Eye (tissue), 1 donor: ENCODE data around the gene ESYT2.
A peak's percentile ranks its signal among the peaks of the same experiment; 100 is the strongest.
"Not testable (repeated sequence)": the region's sequence is repeated elsewhere in the genome, so short reads cannot be mapped to it uniquely, and the experiment has no call there.

Source experiments
- DNase-seq: peaks from one replicate; pipeline ENCODE4 v3.0.0-alpha.2; 2015

The ESYT2 gene

DNA sequence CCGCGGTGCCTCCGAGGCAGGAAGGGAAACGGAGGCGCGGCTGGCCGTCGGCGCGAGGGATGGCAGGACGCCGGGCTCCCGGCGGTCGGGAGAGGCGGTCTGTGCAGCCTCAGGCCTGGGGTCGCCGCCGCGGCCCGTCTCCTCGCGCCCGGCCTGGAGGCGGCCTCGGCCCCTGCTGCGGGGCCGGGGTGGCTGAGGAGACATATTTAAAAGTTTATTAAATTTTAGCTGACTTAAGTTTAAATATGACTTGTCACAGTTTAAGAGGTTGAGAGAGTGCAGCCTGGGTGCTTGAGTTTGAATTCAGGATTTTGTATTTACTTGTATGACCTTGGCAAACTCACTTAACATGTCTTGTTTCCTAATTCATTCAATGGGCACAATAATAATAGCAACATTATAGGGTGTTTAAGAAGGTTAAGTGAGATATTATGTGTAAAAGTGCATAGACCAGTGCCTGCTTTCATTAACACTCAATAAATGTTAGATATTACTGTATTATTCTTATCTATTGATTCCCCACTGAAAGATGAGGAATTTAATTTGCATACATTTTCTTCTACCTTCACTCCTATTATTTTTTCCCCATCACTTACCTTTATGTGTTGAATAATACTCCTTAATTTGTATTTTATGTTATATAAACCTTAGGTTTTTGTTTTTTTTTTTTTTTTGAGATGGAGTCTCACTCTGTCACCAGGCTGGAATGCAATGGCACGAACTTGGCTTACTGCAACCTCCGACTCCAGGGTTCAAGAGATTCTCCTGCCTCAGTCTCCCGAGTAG lies 27.8 kb upstream of the ESYT2 start:
- DNase-seq, result peak; percentile 38

DNA sequence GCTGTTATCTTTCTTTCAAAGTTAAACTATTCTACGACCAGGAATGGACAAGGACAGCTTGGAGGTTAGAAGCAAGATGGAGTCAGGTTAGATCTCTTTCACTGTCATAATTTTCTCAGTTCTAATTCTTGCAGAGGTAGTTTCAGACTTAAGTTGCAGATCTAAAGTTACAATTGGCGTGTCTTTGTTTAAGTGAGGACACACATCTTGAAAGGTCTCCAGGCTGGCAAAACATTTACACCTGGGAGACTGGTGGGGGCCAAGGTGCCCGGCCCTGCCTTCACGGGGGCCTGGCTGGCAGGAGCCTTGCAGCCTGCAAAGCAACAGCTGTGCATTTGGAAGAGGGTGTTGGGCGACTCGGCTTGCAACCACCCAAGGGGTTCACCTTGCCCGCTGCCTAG lies 25.4 kb upstream of the ESYT2 start:
- no peak for DNase-seq

DNA sequence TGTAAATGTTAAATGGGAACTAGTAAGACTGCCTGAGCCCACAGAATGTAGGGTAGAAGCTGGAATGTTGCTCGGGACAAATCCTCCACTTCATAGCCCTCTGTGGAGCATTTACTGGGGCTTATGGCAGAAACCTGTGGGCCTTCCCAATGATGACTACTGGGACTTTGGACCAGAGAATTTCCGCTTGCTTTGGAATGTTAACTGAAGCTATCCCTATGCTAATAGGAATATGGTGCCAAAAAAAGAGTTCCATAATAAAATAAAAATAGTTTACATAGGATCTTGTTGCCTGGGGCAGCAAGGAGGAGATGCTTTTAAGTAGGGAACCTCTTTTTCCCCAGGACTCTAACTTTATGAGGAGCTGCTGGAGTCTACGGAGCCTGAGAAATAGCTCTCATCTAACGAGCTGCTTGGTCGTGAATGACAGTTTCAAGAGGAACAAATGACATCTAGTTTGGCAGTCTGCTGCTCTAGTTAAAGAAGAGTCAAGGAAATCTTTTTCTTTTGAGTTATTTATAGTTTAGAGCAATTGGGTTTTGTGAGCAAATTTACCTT lies 21.3 kb upstream of the ESYT2 start:
- DNase-seq, result no peak

DNA sequence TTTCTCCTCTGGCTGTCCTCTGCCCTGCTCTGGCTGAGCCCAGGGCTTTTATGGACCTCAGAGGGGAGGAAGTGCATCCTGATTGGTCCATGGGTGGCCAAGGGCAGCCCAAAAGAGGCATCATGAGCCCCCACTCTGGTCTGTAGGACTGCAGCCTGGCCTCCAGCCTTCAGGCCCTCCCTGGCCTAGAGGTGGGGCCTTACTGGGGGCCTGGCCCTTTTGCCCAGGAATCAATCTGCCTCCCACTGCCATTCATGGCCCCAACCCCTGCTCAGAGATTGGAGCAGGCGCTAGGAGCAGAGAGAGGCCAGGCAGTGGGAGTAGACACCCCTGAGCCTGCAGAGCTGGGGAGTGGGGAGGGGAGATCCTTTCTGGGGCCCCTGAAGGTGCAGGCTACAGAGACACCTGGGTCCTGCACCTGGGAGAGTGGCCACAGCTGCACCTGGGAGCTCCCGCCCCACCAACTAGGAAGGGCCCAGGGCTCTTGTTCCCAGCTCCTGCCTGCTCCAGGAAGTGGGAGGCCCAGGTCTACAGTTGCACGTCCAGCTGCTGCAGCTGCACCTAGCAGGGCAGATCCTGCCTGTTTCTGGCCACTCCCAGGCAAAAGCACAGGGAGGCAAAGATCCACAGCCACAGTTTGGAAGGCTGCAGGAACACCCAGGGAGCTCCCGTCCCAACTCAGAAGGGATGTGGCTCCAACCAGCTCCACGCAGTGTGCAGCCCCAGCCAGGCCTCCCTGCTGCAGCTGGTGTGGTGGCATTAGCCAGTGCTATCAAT lies 20.6 kb upstream of the ESYT2 start:
- no peak for DNase-seq

DNA sequence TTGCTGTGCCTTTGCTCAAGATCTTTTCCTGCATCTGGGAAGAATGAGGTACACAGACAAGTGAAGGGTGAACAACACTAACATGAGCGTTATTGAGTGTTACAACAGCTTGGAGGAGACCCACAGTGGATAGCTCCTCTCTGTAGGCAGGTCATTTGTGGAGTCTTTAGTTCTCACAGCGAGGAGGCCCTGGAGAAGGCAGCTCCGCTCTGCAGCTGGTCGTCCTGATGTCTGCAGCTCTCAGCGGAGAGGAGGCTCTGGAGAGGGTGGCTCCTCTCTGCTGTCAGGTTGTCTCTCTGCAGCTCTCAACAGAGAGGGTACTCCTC lies 20.1 kb upstream of the ESYT2 start:
- DNase-seq, result no peak

DNA sequence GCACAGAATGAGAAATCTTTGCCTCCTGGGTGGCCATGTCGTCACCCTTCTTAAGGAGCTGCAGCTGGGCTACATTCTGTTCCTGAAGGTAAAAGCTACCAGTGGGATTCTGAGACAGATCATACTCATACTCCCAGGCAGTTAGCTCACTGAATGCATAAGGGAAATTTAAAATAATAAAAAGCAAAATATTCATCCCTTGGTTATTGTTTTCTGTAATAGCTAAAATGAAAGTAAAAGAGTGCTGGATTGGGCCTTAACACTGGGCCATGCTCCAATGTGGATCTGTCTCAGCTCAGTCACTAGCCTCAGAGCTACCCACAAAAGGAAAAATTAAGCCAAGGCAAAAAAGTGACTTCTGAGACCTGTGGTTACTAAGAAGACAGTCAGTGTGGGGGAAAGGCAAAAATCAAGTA lies 18.1 kb upstream of the ESYT2 start:
- DNase-seq, result no peak

DNA sequence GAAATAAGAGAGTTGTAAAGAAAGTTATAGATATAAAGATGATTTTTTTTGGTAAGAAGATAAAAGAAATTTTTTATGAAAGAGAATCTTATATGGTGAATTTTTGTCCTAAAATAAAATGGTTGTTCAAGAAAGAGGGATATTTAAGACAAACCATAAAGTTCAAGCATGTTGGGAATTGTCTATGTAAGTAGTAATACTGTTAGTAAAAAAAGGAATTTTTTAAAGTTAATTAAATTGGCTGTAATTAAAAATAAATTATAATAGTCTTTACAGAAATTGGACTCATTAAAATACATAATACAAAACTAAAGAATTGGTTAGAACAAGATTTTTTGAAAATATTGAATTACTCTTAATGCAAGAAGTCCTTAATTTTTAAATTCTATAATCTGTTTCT lies 17.0 kb upstream of the ESYT2 start:
- no peak for DNase-seq

DNA sequence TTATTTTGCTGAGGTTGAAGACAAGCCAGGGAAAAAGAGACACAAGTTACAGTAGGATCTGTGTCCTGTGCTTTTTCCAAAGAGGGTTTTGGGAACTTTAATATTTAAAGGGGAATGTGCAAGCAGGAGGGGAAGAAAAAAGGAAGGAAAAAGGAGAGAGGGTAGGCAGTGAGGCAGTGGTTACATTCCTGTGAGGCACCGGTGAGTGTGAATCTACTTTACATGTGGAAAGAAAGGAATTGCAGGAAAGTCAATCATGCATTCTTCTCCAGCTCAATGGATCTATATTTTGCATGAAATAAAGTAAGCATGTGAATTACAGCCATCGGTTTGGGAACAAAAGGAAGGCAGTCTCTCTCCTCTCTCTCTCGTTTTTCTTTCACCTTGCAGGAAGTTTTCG lies 14.5 kb upstream of the ESYT2 start:
- DNase-seq, result no peak

DNA sequence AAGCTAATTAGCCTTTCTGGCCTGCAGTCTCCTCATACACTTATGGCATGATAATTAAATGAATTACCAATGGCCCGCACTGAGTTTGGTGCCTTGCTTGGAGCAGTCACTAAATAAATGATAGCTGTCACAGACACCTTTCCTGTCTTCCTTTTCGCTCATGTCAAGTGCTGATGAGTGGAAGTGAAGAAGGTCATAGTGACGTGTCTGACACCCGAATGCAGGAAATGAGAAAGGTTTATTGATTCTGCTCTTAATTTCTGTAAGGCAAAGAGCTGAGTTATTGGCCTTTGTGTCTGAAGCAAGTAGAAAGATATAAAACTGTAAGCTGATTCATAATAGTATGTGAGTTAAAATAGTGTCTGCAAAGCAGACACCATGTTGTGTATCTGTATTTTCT lies 13.2 kb upstream of the ESYT2 start:
- no peak for DNase-seq

DNA sequence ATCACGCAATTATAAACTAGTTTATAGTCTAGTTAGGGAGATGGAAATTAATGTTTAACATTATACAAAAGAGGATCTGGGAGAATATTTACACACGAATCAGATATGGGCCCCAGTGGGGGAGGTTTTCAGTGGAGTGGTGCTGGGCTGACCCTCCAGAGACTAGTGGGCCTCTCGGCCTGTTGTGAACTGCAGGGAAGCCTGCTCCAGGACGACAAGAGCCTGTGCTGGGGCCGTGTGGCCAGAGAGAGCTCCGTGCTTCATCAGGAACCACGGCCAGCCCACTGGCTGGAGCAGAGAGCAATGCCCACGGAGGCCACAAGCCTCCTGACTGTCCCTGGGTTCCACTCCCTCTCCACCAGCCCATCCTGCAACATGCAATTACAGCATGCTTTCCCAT lies 11.3 kb upstream of the ESYT2 start:
- no peak for DNase-seq

DNA sequence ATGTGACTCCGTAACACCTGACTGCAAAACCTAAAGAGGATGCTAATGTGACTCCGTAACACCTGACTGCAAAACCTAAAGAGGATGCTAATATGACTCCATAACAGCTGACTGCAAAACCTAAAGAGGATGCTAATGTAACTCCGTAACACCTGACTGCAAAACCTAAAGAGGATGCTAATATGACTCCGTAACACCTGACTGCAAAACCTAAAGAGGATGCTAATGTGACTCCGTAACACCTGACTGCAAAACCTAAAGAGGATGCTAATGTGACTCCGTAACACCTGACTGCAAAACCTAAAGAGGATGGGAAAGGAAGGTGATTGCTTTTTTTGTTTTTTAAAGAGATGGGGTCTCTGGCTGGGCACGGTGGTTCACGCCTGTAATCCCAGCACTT lies 9.9 kb upstream of the ESYT2 start:
- not testable (repeated sequence) for DNase-seq

DNA sequence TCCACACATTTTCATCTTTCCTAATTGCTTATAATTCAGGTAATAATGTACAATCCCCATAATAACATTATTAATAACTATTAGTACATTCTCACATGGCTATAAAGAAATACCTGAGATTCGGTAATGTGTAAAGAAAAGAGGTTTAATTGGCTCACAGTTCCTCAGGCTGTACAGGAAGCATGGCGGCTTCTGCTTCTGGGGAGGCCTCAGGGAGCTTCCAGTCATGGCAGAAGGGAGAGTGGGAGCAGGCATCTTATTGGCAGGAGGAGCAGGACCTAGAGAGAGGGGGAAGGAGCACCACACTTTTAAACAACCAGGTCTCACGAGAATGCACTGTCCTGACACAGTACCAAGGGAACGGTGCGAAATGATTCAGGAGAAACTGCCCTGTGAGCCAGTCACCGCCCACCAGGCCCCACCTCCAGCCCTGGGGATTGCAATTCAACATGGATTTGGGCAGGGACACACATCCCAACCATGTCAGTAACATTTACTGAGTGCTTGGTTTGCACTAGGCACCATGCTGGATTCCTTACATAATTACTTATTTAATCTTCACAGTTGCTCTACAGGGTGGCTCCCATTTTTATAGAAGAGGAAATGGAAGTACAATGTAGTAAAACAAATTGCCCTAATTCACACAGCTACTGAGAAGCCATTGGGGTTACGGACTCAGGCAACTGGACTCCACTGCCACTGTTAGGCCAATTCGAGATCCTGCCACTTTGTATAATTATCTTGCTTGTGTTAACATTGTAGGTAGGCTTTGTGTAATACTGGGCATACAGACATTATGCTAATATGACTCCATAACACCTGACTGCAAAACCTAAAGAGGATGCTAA lies 8.7 kb upstream of the ESYT2 start:
- DNase-seq, result no peak

DNA sequence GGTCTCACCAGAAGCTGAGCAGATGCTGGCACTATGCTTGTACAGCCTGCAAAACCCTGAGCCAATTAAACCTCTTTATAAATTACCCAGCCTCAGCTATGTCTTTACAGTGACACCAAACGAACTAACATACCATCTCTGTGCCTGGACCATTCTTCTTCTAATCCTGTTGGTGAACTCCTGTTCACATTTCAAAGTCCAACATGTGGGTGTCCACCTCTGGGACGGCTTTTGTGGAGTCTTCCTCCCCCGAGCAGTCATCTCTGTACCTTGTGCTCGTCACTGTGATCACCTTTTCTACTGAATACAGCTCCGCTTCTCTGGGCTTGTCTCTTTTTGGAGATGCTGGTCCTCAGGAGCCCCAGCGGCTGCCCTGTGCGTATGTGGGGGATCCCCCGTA lies 7.4 kb upstream of the ESYT2 start:
- DNase-seq, result no peak

DNA sequence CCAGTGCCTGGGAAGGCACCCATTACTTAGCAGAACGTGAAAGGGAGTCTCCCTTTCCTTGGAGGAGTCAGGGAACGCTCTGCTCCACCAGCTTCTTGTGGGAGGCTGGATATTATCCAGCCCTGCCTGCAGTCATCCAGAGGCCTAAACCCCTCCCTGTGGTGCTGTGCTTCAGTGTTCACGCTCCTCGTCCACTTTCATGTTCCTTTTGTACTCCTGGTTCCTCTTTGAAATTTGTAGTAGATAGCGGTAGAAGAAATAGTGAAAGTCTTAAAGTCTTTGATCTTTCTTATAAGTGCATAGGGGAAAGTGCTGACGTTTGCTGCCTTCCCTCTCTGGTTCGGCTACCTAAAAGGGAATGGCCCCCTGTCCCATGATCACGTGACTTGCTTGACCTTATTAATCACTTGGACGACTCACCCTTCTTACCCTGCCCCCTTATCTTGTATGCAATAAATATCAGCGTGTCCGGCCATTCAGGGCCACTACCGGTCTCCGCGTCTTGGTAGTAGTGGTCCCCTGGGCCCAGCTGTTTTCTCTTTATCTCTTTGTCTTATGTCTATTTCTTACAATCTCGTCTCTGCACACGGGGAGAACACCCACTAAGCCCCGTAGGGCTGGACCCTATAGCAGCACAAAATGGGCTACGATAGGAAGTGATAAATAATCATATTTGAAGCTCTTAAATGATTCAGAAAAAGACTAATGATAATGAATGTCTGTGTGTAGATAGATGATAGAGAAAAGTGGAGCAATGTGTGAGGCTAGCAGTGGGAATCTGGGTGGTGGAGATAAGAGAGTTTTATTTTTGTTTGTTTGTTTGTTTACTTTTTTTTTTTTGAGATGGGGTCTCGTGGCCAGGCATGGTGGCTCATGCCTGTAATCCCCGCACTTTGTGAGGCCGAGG lies 5.8 kb upstream of the ESYT2 start:
- no peak for DNase-seq

DNA sequence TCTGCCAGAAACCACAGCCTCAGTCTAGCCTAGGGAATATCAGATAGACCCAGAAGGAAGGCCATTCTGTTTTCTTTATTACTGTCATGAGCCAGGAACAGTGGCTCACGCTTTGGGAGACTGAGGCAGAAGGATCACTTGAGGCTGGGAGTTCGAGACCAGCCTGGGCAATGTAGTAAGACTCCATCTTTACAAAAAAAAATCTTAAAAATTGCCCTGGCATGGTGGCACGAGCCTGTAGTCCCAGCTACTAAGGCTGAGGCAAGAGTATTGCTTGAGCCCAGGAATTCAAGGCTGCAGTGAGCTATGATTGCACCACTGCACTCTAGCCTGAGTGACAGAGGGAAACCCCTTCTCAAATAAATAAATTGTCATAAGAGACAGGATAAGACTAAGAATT lies 3.7 kb upstream of the ESYT2 start:
- DNase-seq, result no peak

DNA sequence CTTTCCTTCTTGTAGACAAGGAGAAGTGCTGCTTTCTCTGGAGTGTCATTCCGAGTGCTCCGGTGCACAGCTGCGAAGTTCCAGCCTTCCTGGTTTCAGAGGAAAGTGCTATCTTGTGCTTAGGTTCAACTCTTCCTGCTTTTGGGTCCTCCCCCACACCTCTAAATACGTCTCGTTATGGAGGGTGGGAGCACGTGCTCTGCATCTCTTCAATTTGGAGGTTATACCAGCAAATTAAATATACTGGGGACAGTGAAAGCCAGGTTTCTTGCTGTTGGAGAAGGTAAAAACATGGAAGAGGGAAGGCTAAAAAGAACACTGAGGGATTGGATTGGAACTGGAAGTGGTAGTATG lies 2.4 kb upstream of the ESYT2 start:
- no peak for DNase-seq

DNA sequence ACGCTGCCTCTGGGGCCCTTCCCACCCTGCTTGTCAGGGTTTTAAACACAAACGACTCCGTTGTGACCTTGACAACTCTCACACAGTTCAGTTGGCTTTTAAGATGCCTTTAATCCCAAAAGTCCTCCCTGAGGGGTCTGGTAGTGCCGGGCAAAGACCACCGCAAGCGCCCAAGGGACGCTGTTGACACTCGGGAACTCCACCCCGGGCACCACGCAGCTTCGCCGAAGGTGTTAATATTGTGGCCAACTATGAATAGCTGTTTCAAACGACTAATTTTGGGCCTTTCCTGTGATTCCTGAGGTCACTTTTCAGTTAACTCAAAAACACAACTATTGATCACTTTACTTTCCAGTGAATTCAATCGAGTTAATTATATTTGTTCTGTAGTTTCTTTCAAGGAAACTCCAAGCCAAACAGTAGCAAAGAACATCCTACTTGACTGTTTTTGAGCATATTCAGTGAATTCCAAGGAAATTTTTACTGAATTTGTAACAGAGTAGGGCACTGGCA lies 958 bp upstream of the ESYT2 start:
- no peak for DNase-seq

DNA sequence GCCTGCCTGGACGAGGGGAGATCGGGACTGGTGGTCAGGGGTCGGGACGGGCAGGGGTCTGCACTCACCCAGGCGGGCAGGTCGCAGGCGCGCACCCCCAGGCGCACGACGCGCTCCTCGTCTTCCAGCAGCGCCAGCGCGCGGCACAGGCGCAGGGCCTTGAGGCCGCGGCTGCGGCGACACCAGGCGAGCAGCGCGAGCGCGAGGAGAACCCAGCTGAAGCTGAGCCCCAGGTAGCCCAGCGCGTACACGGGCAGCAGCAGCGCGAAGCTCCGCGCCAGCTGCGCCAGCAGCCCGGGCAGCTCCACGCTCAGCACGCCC lies 328 bp downstream of the ESYT2 start:
- peak; percentile 86 for DNase-seq

DNA sequence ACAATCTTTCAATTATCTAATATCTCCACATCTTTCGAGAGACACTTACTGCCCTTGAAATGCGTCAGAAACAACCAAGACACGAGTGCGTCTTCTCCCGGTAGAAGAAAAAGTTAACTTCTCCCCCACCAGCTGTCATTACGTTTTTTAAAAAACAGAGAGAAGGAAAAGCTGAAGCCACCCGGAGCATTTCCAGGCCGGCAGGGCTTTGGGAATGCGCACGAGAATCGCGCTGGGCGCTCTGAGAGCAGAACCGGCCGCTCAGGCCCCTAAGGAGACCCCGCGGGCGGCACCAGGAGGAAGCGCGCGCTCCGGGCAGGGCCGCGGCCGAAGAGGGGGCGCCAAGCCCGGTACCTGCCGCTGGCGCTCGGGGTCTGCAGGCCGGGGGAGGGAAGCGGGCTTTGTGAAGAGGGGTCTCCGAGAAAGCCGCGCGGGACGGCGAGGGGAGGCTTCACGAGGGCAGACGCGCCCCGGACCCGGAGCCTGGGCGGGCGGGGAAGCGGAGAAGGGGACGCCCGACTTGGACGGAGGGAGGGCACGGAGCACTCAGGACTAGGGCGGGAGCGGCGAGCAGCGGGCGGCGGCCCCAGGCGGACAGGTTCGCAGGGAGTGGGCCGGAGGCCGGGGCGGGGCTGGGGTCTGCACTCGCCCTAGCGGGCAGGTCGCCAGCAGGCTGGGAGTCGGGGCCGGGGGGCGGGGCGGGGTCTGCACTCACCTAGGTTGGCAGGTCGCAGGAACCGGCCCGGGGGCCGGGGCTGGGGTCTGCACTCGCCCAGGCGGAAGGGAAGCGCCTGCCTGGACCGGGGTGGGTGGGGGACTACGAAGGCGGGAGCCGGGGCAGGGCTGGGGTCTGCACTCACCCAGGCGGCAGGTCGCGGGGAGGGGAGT lies 932 bp downstream of the ESYT2 start:
- peak; percentile 75 for DNase-seq

DNA sequence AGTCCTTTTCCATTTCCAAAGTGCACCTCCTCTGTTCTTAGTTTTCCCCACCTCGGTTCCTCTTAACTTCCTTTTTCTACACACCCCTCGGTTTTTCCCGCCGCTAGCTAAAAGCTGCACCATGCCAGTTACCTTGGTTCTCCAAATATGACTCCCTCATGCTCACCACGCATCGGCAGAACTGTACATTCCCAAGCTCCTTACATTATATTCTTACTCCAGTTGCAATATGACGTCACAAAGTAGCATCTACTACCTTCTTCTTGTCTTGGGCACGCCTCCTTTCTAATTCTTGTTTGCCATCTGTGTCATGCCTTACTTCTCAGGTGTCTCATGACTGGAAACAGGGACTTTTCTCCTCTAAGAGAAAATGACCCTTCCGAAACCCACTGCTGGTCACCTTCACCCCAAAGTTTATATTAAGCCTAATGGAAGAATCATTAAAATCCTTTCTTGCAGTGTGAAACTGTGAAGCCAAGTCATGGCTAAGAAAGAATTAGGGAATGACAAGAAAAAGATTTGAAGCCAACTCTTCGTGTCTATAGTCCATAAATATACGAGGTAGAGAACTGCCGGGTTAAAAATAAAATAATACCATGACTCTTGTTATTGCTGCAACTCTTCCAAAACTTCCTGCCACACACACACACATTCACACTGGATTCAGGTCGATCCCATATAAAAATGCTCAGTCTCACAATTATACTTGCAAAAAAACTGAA lies 1.7 kb downstream of the ESYT2 start:
- DNase-seq, result no peak
